PC-3 (cell line): ENCODE results near the gene RFWD3.

Experiments used
- CTCF ChIP-seq: fragments of 300-600 bp; sonication (generic); conservative IDR thresholded peaks from 2 replicates; pipeline ENCODE4 v1.5.1; 2017; ENCODE audit warnings: antibody characterized with exemption, low read depth, mild to moderate bottlenecking, low read length
- EZH2phosphoT487 ChIP-seq: fragments of 300-600 bp; sonication (generic); IDR thresholded peaks from 2 replicates; pipeline ENCODE4 v1.6.1; 2018; ENCODE audit warnings: mild to moderate bottlenecking, antibody characterized with exemption, low read length, borderline replicate concordance

DNA sequence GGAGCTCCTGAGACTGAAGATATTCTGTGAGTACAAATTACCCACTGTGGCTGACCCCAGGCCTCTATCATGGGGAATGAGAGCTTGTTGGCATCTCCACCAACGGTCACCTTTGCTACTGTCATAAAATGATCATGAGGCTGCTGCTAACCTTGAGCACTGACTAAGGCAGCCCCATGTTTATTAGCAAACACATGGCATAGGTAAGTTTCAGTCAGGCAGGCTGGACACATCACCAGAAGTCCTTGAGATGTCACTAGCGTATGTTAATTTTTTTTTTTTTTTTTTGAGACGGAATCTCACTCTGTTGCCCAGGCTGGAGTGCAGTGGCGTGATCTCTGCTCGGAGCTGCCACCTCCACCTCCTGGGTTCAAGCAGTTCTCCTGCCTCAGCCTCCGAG, 58.3 kb downstream of the RFWD3 start:
- no peak for TF ChIP-seq CTCF
- no peak for TF ChIP-seq EZH2phosphoT487
